Neuronal stem cell (in vitro differentiated cells): ENCODE data around the gene SCN1A.

ENCODE experiments used
- DNase-seq: peaks from one replicate; pipeline ENCODE4 v3.0.0-alpha.2; 2013; ENCODE audit warnings: low spot score
- H2AFZ ChIP-seq: one replicate; pipeline ENCODE4 v1.6.1; 2013; ENCODE audit warnings: mild to moderate bottlenecking, low read length, inconsistent platforms
- H2AK5ac ChIP-seq: 2 replicates; pipeline ENCODE4 v1.6.1; 2013; ENCODE audit warnings: low read depth, mild to moderate bottlenecking, inconsistent platforms, low read length, moderate library complexity, mixed read lengths
- H2BK120ac ChIP-seq: 2 replicates; pipeline ENCODE4 v1.6.1; 2013; ENCODE audit warnings: low read depth, mild to moderate bottlenecking, inconsistent platforms, low read length, moderate library complexity, mixed read lengths
- H2BK12ac ChIP-seq: one replicate; pipeline ENCODE4 v1.6.1; 2013; ENCODE audit warnings: low read length, inconsistent platforms
- H2BK15ac ChIP-seq: 2 replicates; pipeline ENCODE4 v1.6.1; 2013; ENCODE audit warnings: mild to moderate bottlenecking, low read length, inconsistent platforms, mixed read lengths
- H2BK5ac ChIP-seq: one replicate; pipeline ENCODE4 v1.6.1; 2013; ENCODE audit warnings: inconsistent platforms, mild to moderate bottlenecking, low read length, moderate library complexity
- H3K14ac ChIP-seq: one replicate; pipeline ENCODE4 v1.6.1; 2013; ENCODE audit warnings: low read length, inconsistent platforms
- H3K18ac ChIP-seq: 2 replicates; pipeline ENCODE4 v1.6.1; 2013; ENCODE audit warnings: low read length, inconsistent platforms
- H3K23ac ChIP-seq: 2 replicates; pipeline ENCODE4 v1.6.1; 2013; ENCODE audit warnings: low read depth, mild to moderate bottlenecking, mixed read lengths, low read length, inconsistent platforms; ENCODE audit not compliant: poor library complexity
- H3K27ac ChIP-seq: replicated peaks from 3 replicates; pipeline ENCODE4 v1.5.1; 2013; ENCODE audit warnings: low read length, inconsistent platforms
- H3K27me3 ChIP-seq, 3 experiments: 2 replicates each; pipeline ENCODE4 v1.6.1; 2013; ENCODE audit warnings: low read length in 3 of 3, mild to moderate bottlenecking in 2 of 3, inconsistent platforms in 1 of 3, low read depth in 1 of 3, mixed read lengths in 1 of 3, moderate library complexity in 1 of 3; ENCODE audit not compliant: control insufficient read depth in 3 of 3, insufficient read depth in 3 of 3
- H3K36me3 ChIP-seq, 2 donors: replicated peaks in 1 of 2; 2 replicates each; pipeline ENCODE4 v1.6.1; 2013; ENCODE audit warnings: low read length in 2 of 2; ENCODE audit not compliant: control insufficient read depth in 2 of 2, insufficient read depth in 2 of 2
- H3K4ac ChIP-seq: 2 replicates; pipeline ENCODE4 v1.6.1; 2013; ENCODE audit warnings: inconsistent platforms, mild to moderate bottlenecking, low read length, moderate library complexity
- H3K4me1 ChIP-seq, 2 donors: 1 replicate in 1 of 2; 2 replicates in 1 of 2; pipeline ENCODE4 v1.6.1; 2013; ENCODE audit warnings: low read length in 2 of 2, low read depth in 1 of 2; ENCODE audit not compliant: control insufficient read depth in 2 of 2, insufficient read depth in 1 of 2
- H3K4me2 ChIP-seq: one replicate; pipeline ENCODE4 v1.6.1; 2013; ENCODE audit warnings: mild to moderate bottlenecking, low read length, inconsistent platforms; ENCODE audit not compliant: insufficient read depth, poor library complexity, severe bottlenecking
- H3K4me3 ChIP-seq, 2 donors: 2 replicates each; pipeline ENCODE4 v1.5.1; 2013; ENCODE audit warnings: low read length in 2 of 2, mild to moderate bottlenecking in 2 of 2, inconsistent platforms in 1 of 2, moderate library complexity in 1 of 2
- H3K79me1 ChIP-seq: one replicate; pipeline ENCODE4 v1.6.1; 2013; ENCODE audit warnings: low read depth, mild to moderate bottlenecking, inconsistent platforms, low read length, moderate library complexity
- H3K9ac ChIP-seq: one replicate; pipeline ENCODE4 v1.6.1; 2013; ENCODE audit warnings: mild to moderate bottlenecking, low read depth, low read length, inconsistent platforms; ENCODE audit not compliant: poor library complexity
- H3K9me3 ChIP-seq, 2 donors: replicated peaks in 1 of 2; 2 replicates each; pipeline versions ENCODE3 to v1.6.1; 2013; ENCODE audit warnings: low read length in 2 of 2, mild to moderate bottlenecking in 2 of 2, inconsistent platforms in 1 of 2, low read depth in 1 of 2, mixed read lengths in 1 of 2, moderate library complexity in 1 of 2; ENCODE audit not compliant: control insufficient read depth in 2 of 2, insufficient read depth in 1 of 2
- H4K8ac ChIP-seq: one replicate; pipeline ENCODE4 v1.6.1; 2013; ENCODE audit warnings: low read depth, mild to moderate bottlenecking, inconsistent platforms, low read length, moderate library complexity
- H4K91ac ChIP-seq: one replicate; pipeline ENCODE4 v1.6.1; 2013; ENCODE audit warnings: low read length, low read depth, mild to moderate bottlenecking, inconsistent platforms; ENCODE audit not compliant: poor library complexity
- WGBS, 2 donors: extraction: QIAGEN DNeasy Blood & Tissue Kit; methylation state at CpG; one replicate each; pipeline ENCODE4 v1.1.7; 2013; ENCODE audit warnings: missing lambda C conversion rate in 2 of 2, mixed read lengths in 1 of 2; ENCODE audit not compliant: insufficient read length in 2 of 2, insufficient replicate concordance in 1 of 2; ENCODE audit errors: extremely low coverage in 2 of 2; 5-methylcytosine and 5-hydroxymethylcytosine counted together

The SCN1A gene

DNA sequence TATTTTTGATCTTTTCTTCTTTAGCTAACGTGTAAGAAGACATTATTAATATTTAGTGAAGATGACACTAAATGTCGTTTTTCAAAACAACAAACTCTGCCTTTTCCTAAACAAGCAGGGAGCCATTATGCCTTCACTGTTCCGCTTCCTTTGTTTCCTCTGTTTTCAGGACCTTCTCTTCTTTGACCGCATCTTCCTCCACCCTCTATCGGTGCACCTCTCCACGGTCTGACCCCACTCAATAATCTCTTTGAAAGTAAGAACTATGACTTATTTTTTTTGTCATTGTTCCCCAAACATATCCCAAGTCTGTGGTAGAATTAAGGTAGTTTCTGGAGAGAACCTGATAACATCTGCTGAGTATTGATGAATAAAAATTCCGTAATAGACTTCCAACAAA lies 5.8 kb upstream of the SCN1A start:
- no CpG with 5 or more reads among the region's 7 CpGs for WGBS, 2 donors
- Histone ChIP-seq H2BK15ac (no peak overlapping the region), H4K91ac (no peak overlapping the region)

DNA sequence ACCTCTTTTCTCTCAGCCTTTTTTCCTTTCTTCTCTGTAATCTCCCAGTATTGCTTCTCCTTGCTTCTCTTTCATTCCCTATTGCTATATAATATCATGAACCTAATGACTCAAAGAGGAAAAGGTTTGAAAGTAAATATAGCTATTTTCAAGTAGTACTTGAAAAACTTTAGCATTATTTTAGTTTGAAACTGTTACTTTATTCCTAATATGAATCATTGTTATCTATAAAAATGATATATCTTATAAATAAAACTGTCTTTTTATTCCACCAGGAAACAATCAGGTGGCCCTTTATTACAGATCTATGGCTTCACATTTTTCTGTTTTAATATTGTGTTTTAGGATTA lies 311 bp upstream of the SCN1A start:
- Histone ChIP-seq H3K23ac (no peak overlapping the region), H4K91ac (no peak overlapping the region), H2AFZ (no peak overlapping the region), H2BK15ac (no peak overlapping the region), H3K36me3 (no peaks in the 10 kb centered on the region), H3K79me1 (no peaks in the 10 kb centered on the region), H3K14ac (no peak overlapping the region), H3K18ac (no peak overlapping the region), H2BK120ac (no peak overlapping the region), H4K8ac (no peak overlapping the region), H3K4ac (no peak overlapping the region), H2BK5ac (no peak overlapping the region), H3K9me3 (no peaks in the 10 kb centered on the region), H2BK12ac (no peak overlapping the region), H2AK5ac (no peak overlapping the region), H3K9ac (no peak overlapping the region), H3K4me3 (no peak overlapping the region), H3K27me3 (no peaks in the 10 kb centered on the region), H3K4me2 (no peak overlapping the region), H3K4me1 (peaks cover 6% of the 10 kb centered on the region in 2 donors), H3K27ac (no peak overlapping the region)
- no peak for DNase-seq

More for the DNA sequence above, 5.8 kb upstream of the SCN1A start:
- no peak overlapping the region for H2BK12ac ChIP-seq
- DNase-seq: no peak
- H3K9ac ChIP-seq: no peak overlapping the region
- no peaks in the 10 kb centered on the region for H3K4me1 ChIP-seq
- no peak overlapping the region for H3K14ac ChIP-seq
- H3K23ac ChIP-seq: no peak overlapping the region
- H3K36me3 ChIP-seq: no peaks in the 10 kb centered on the region
- H3K9me3 ChIP-seq: no peaks in the 10 kb centered on the region
- no peak overlapping the region for H2BK120ac ChIP-seq
- H3K27ac ChIP-seq: no peak overlapping the region
- no peaks in the 10 kb centered on the region for H3K79me1 ChIP-seq
- H4K8ac ChIP-seq: no peak overlapping the region
- H2BK5ac ChIP-seq: no peak overlapping the region
- no peak overlapping the region for H3K4me3 ChIP-seq
- no peak overlapping the region for H2AFZ ChIP-seq
- no peak overlapping the region for H3K4ac ChIP-seq
- H3K27me3 ChIP-seq: no peaks in the 10 kb centered on the region
- no peak overlapping the region for H3K18ac ChIP-seq
- H2AK5ac ChIP-seq: no peak overlapping the region
- H3K4me2 ChIP-seq: no peak overlapping the region

DNA sequence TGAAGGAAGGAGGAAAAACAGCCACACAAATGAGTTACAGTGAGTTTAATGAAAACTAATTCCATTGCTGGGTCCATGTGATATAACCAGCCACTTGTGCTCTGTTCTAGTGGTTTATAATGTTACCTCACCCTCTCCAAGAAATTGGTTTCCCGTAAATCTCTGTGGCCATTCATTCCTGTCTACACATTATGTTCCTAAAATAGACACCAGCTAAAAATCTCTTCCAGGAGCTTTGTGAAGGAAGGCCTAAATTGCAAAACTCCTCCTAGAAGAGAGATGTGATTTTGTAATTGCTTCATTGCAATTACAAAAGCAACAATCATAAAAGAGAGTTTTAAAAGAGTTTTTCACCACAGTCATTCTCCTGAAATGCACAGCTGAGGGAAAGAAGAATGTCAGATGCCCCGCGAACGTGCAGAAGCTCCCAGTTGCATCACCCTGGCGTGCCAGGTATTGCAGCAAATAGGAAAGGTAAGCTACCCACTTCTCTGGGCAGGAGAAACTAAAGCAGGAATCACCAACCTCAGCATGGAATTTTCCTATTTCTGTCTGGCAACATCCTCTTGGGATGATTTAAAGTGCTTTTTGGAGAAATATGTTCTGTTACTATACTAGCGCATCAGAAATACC lies 1.7 kb downstream of the SCN1A start:
- Histone ChIP-seq H3K4ac (no peak overlapping the region), H3K9me3 (no peaks in the 10 kb centered on the region), H3K4me1 (peaks cover 6% of the 10 kb centered on the region in 2 donors), H3K79me1 (no peaks in the 10 kb centered on the region), H3K36me3 (no peaks in the 10 kb centered on the region), H3K4me3 (no peak overlapping the region), H2BK12ac (no peak overlapping the region), H3K9ac (no peak overlapping the region), H3K18ac (no peak overlapping the region), H3K14ac (no peak overlapping the region), H2AK5ac (no peak overlapping the region), H4K91ac (no peak overlapping the region), H2AFZ (no peak overlapping the region), H3K23ac (no peak overlapping the region), H3K4me2 (no peak overlapping the region), H2BK15ac (no peak overlapping the region), H2BK5ac (no peak overlapping the region), H2BK120ac (no peak overlapping the region), H4K8ac (no peak overlapping the region), H3K27ac (no peak overlapping the region), H3K27me3 (no peaks in the 10 kb centered on the region)
- WGBS, 2 donors: no CpG with 5 or more reads among the region's 6 CpGs
- DNase-seq: no peak

DNA sequence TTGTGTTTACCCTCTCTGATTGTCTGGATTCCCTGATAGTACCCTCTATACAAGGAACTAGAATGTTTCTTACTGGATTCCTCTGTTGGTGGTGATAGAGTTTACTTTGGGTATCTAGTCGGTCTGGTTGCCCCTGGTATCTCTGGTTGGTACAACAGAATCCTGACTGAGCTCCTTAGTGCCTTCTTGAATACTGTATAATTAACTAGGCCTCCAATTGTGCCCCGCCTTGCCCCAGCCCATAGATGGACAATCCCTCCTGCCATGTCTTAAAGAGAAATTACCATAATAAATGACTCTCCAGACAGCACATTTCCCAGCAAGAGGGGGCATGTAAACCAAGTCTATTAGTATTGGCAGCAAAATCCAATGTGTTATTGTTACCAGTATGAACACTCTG lies 2.3 kb downstream of the SCN1A start:
- no peak overlapping the region for H3K4ac ChIP-seq
- no peak overlapping the region for H2BK120ac ChIP-seq
- H3K14ac ChIP-seq: no peak overlapping the region
- H3K27ac ChIP-seq: no peak overlapping the region
- H3K79me1 ChIP-seq: no peaks in the 10 kb centered on the region
- no peak overlapping the region for H3K4me3 ChIP-seq
- H2AFZ ChIP-seq: no peak overlapping the region
- H3K36me3 ChIP-seq: no peaks in the 10 kb centered on the region
- no peak overlapping the region for H3K9ac ChIP-seq
- H4K8ac ChIP-seq: no peak overlapping the region
- no peak overlapping the region for H3K4me2 ChIP-seq
- no peaks in the 10 kb centered on the region for H3K9me3 ChIP-seq
- peaks cover 6% of the 10 kb centered on the region in 2 donors for H3K4me1 ChIP-seq
- no peak overlapping the region for H2BK12ac ChIP-seq
- no peak overlapping the region for H3K18ac ChIP-seq
- no peak overlapping the region for H2BK5ac ChIP-seq
- H3K23ac ChIP-seq: no peak overlapping the region
- no peak overlapping the region for H2BK15ac ChIP-seq
- no peak overlapping the region for H4K91ac ChIP-seq
- no CpG with 5 or more reads among the region's 2 CpGs for WGBS, 2 donors
- no peak overlapping the region for H2AK5ac ChIP-seq
- DNase-seq: no peak
- H3K27me3 ChIP-seq: no peaks in the 10 kb centered on the region
